SK-N-SH (cell line): ENCODE measurements around the gene NAE1.

Experiments used
- CHD2 ChIP-seq: fragments of 150-350 bp; IDR thresholded peaks from 2 replicates; pipeline ENCODE4 v1.6.1; 2018; ENCODE audit warnings: low read length; ENCODE audit not compliant: partially characterized antibody
- CTCF ChIP-seq: fragments of 200-600 bp; sonication (generic); IDR thresholded peaks from 2 replicates; pipeline ENCODE4 v1.6.1; 2017; ENCODE audit warnings: antibody characterized with exemption, mild to moderate bottlenecking, moderate library complexity
- GABPA ChIP-seq: IDR thresholded peaks from 2 replicates; pipeline ENCODE4 v1.4.0; 2012; ENCODE audit warnings: low read depth, mild to moderate bottlenecking
- POLR2AphosphoS5 ChIP-seq: IDR thresholded peaks from 2 replicates; pipeline ENCODE4 v1.6.1; 2012; ENCODE audit warnings: low read depth, low read length
- RXRA ChIP-seq: IDR thresholded peaks from 2 replicates; pipeline ENCODE4 v1.4.0; 2012; ENCODE audit warnings: low read depth, mild to moderate bottlenecking, borderline replicate concordance
- USF2 ChIP-seq: fragments of 150-350 bp; IDR thresholded peaks from 2 replicates; pipeline ENCODE4 v1.6.1; 2017; ENCODE audit warnings: antibody characterized with exemption, low read length, low read depth, borderline replicate concordance
- YY1 ChIP-seq: IDR thresholded peaks from 2 replicates; pipeline ENCODE4 v1.4.0; 2012; ENCODE audit warnings: low read depth, mild to moderate bottlenecking

GRCh38 chr16:66843191-66843590 is 12.4 kb upstream of the NAE1 start:
- TF ChIP-seq CHD2 (no peak), USF2 (no peak), CTCF (no peak), YY1 (no peak), RXRA (no peak), GABPA (no peak), POLR2AphosphoS5 (no peak)
